Right lobe of liver (tissue), 4 donors: ENCODE measurements around the gene PIEZO2.
A peak's percentile ranks its signal among the peaks of the same experiment; 100 is the strongest.

Source experiments
- POLR2A ChIP-seq: fragments of 450-650 bp; IDR thresholded peaks from one replicate; pipeline ENCODE4 v1.6.1; 2017; ENCODE audit warnings: antibody characterized with exemption, mild to moderate bottlenecking
- TF ChIP-seq, protein P1 (sequence below), 4 donors: fragments of 200-600 bp in 3 of 4; fragments of 450-650 bp in 1 of 4; IDR thresholded peaks; one replicate each; pipeline versions ENCODE4 v1.5.1 to v1.8.0; 2016 to 2022; ENCODE audit warnings: antibody characterized with exemption in 4 of 4, mild to moderate bottlenecking in 2 of 4
- donor health status: DM: no; HTN: no; CAD: no.
- donor health status: DM: no; HTN: no; CAD: no.
- donor health status: DM: no; HTN: yes; CAD: no.

GRCh38 chr18:11040823-11041656 lies 108.3 kb downstream of the PIEZO2 start:
- no peak for TF ChIP-seq POLR2A
- TF ChIP-seq, protein P1, sequence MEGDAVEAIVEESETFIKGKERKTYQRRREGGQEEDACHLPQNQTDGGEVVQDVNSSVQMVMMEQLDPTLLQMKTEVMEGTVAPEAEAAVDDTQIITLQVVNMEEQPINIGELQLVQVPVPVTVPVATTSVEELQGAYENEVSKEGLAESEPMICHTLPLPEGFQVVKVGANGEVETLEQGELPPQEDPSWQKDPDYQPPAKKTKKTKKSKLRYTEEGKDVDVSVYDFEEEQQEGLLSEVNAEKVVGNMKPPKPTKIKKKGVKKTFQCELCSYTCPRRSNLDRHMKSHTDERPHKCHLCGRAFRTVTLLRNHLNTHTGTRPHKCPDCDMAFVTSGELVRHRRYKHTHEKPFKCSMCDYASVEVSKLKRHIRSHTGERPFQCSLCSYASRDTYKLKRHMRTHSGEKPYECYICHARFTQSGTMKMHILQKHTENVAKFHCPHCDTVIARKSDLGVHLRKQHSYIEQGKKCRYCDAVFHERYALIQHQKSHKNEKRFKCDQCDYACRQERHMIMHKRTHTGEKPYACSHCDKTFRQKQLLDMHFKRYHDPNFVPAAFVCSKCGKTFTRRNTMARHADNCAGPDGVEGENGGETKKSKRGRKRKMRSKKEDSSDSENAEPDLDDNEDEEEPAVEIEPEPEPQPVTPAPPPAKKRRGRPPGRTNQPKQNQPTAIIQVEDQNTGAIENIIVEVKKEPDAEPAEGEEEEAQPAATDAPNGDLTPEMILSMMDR (IDR thresholded peaks at IDR 0.05) = peak; percentile 72 to 83 (median 77)
